ENCODE data around the gene NDUFA6. TPM values are rescaled to one million over a fixed set of nuclear protein-coding genes. Genes with fewer than 3 reads are reported as not detected.

NDUFA6 gene
- total and polyA plus RNA-seq, 10 donors: 31.1 to 73.8 (median 38.7) TPM

- H3K4me3 ChIP-seq: peak within 1 kb of the TSS; percentile 51 to 74 (median 68)
- no peaks in the 10 kb centered on the region for H3K9me3 ChIP-seq
- WGBS, 5 donors: 0 to 1% (median 1%) methylated on average over 54 to 71 of the region's 71 CpGs
- peak; percentile 100 for DNase-seq
- peaks cover 0 to 55% (median 21%) of the 10 kb centered on the region in 6 donors for H3K36me3 ChIP-seq
- intact Hi-C loops (cut with DNase I; ENCODE audit: low total_unique reads): no loop called here
- peak in 5 of 11 experiments; percentile 22 to 58 (median 34) for TF ChIP-seq CTCF (IDR thresholded peaks at IDR 0.05 in 8 of 11, conservative IDR thresholded peaks at IDR 0.05 in 3 of 11)
- peak; percentile 61 to 86 (median 79) for TF ChIP-seq POLR2A (IDR thresholded peaks at IDR 0.05)
- TF ChIP-seq POLR2AphosphoS5 (IDR thresholded peaks at IDR 0.05): peak; percentile 98 to 99 (median 98)
- H3K4me1 ChIP-seq: peaks cover 17 to 81% (median 56%) of the 10 kb centered on the region in 6 donors
- peak within 1 kb of the TSS; percentile 97 to 99 (median 98) for H3K27ac ChIP-seq
- H3K27me3 ChIP-seq (replicated peaks in 1 of 7): no peaks in the 10 kb centered on the region
Measured at GRCh38 chr22:42079319-42080251, 11.0 kb downstream of the NDUFA6 start, which contains the start of gene SMDT1. SMDT1 (plus strand) TSS chr22:42079700; CDS start chr22:42079769, 69 bp downstream.

GRCh38 chr22:42078469-42079318 is 11.9 kb downstream of the NDUFA6 start:
- Histone ChIP-seq H3K36me3 (peaks cover 0 to 46% (median 17%) of the 10 kb centered on the region in 6 donors), H3K4me1 (peaks cover 22 to 81% (median 61%) of the 10 kb centered on the region in 6 donors), H3K9me3 (no peaks in the 10 kb centered on the region), H3K27ac (peak overlapping the region; percentile 97 to 99 (median 98)), H3K4me3 (peak overlapping the region; percentile 51 to 74 (median 68)), H3K27me3 (replicated peaks in 1 of 7) (no peaks in the 10 kb centered on the region)
- 60 to 68% (median 63%) methylated on average over 23 to 24 of the region's 24 CpGs for WGBS, 5 donors
- intact Hi-C loops (cut with DNase I; ENCODE audit: low total_unique reads): no loop called here
- no peak for DNase-seq
- no peak for TF ChIP-seq CTCF (IDR thresholded peaks at IDR 0.05 in 8 of 11, conservative IDR thresholded peaks at IDR 0.05 in 3 of 11)
- no peak for TF ChIP-seq POLR2A (IDR thresholded peaks at IDR 0.05)
- no peak for TF ChIP-seq POLR2AphosphoS5 (IDR thresholded peaks at IDR 0.05)

- TF ChIP-seq POLR2A (IDR thresholded peaks at IDR 0.05) (no peak), CTCF (IDR thresholded peaks at IDR 0.05 in 8 of 11, conservative IDR thresholded peaks at IDR 0.05 in 3 of 11) (no peak), POLR2AphosphoS5 (IDR thresholded peaks at IDR 0.05) (no peak)
- intact Hi-C loops (cut with DNase I; ENCODE audit: low total_unique reads): no loop called here
- peaks cover 24 to 81% (median 65%) of the 10 kb centered on the region in 6 donors for H3K4me1 ChIP-seq
Measured at GRCh38 chr22:42077486-42078125, 13.0 kb downstream of the NDUFA6 start.

More at GRCh38 chr22:42077486-42078125, 13.0 kb downstream of the NDUFA6 start:
- Histone ChIP-seq H3K27me3 (replicated peaks in 1 of 7) (no peaks in the 10 kb centered on the region), H3K4me3 (no peak overlapping the region), H3K9me3 (no peaks in the 10 kb centered on the region), H3K27ac (peak overlapping the region in 6 of 8 donors; percentile 97 to 99 (median 98)), H3K36me3 (peaks cover 0 to 35% (median 9%) of the 10 kb centered on the region in 6 donors)
- DNase-seq: peak; percentile 81
- WGBS, 5 donors: 89 to 95% (median 95%) methylated on average over 11 to 21 of the region's 21 CpGs

All from spleen (tissue), 11 donors.